ENCODE measurements around the gene WNT7A.

The WNT7A gene

GRCh38 chr3:13884851-13885703 is 5.2 kb upstream of the WNT7A start:
- DNase-seq (ENCODE audit: low read depth): peak; percentile 43

- DNase-seq (ENCODE audit: low read depth): no peak
Observed at GRCh38 chr3:13883681-13884080, 3.8 kb upstream of the WNT7A start.

GRCh38 chr3:13882876-13883275 is 3.0 kb upstream of the WNT7A start:
- no peak for DNase-seq (ENCODE audit: low read depth)

- no peak for DNase-seq (ENCODE audit: low read depth)
Observed at GRCh38 chr3:13881536-13882410, 1.9 kb upstream of the WNT7A start.

- no peak for DNase-seq (ENCODE audit: low read depth)
Observed at GRCh38 chr3:13880811-13881156, 913 bp upstream of the WNT7A start.

- no peak for DNase-seq (ENCODE audit: low read depth)
Observed at GRCh38 chr3:13879102-13879945, 547 bp downstream of the WNT7A start.

- DNase-seq (ENCODE audit: low read depth): no peak
Observed at GRCh38 chr3:13878281-13879101, 1.4 kb downstream of the WNT7A start.

GRCh38 chr3:13877911-13878280 is 2.0 kb downstream of the WNT7A start:
- no peak for DNase-seq (ENCODE audit: low read depth)

GRCh38 chr3:13876451-13877100 is 3.3 kb downstream of the WNT7A start:
- DNase-seq (ENCODE audit: low read depth): no peak

GRCh38 chr3:13874891-13875290 is 5.0 kb downstream of the WNT7A start:
- no peak for DNase-seq (ENCODE audit: low read depth)

- no peak for DNase-seq (ENCODE audit: low read depth)
Observed at GRCh38 chr3:13873818-13874217, 6.1 kb downstream of the WNT7A start.

- no peak for DNase-seq (ENCODE audit: low read depth)
Observed at GRCh38 chr3:13872451-13872850, 7.4 kb downstream of the WNT7A start.

- no peak for DNase-seq (ENCODE audit: low read depth)
Observed at GRCh38 chr3:13871791-13872190, 8.1 kb downstream of the WNT7A start.

GRCh38 chr3:13870902-13871301 is 9.0 kb downstream of the WNT7A start:
- no peak for DNase-seq (ENCODE audit: low read depth)

GRCh38 chr3:13869761-13870343 is 10.0 kb downstream of the WNT7A start:
- no peak for DNase-seq (ENCODE audit: low read depth)

- DNase-seq (ENCODE audit: low read depth): no peak
Observed at GRCh38 chr3:13868844-13869724, 10.8 kb downstream of the WNT7A start.

GRCh38 chr3:13867732-13868131 is 12.1 kb downstream of the WNT7A start:
- no peak for DNase-seq (ENCODE audit: low read depth)

- no peak for DNase-seq (ENCODE audit: low read depth)
Observed at GRCh38 chr3:13866041-13866965, 13.6 kb downstream of the WNT7A start.

All from activated gamma-delta T cell treated with anti-CD3 and anti-CD28 coated beads, Interleukin-2, amount 50 U/mL, for 16 hours (primary cell).